COLO668 (cell line): ENCODE measurements around the gene SLC1A7.
A peak's percentile ranks its signal among the peaks of the same experiment; 100 is the strongest.

Source experiments
- DNase-seq: peaks from one replicate; lab custom pipeline; 2025; ENCODE audit not compliant: unreplicated experiment; lab: John Stamatoyannopoulos, UW

SLC1A7 gene

GRCh38 chr1:53134042-53134485, 8.4 kb downstream of the SLC1A7 start:
- no peak for DNase-seq

GRCh38 chr1:53133261-53134041, 9.0 kb downstream of the SLC1A7 start:
- no peak for DNase-seq

GRCh38 chr1:53132176-53132575, 10.3 kb downstream of the SLC1A7 start:
- DNase-seq = no peak

- no peak for DNase-seq
Observed at GRCh38 chr1:53131590-53131938, 10.9 kb downstream of the SLC1A7 start.

GRCh38 chr1:53130878-53131589, 11.4 kb downstream of the SLC1A7 start:
- no peak for DNase-seq

GRCh38 chr1:53130598-53130877, 11.9 kb downstream of the SLC1A7 start:
- DNase-seq = no peak

- DNase-seq = no peak
Observed at GRCh38 chr1:53129891-53130597, 12.4 kb downstream of the SLC1A7 start.

GRCh38 chr1:53128401-53128800, 14.0 kb downstream of the SLC1A7 start:
- DNase-seq = no peak

GRCh38 chr1:53127546-53127945, 14.9 kb downstream of the SLC1A7 start:
- no peak for DNase-seq

GRCh38 chr1:53126495-53126894, 15.9 kb downstream of the SLC1A7 start:
- no peak for DNase-seq

GRCh38 chr1:53125623-53126360, 16.6 kb downstream of the SLC1A7 start:
- no peak for DNase-seq

GRCh38 chr1:53125122-53125521, 17.3 kb downstream of the SLC1A7 start:
- no peak for DNase-seq

GRCh38 chr1:53123453-53124140, 18.8 kb downstream of the SLC1A7 start:
- DNase-seq = no peak

GRCh38 chr1:53122961-53123413, 19.5 kb downstream of the SLC1A7 start:
- no peak for DNase-seq

- DNase-seq = no peak
Observed at GRCh38 chr1:53122201-53122885, 20.1 kb downstream of the SLC1A7 start.

GRCh38 chr1:53121319-53122172, 20.9 kb downstream of the SLC1A7 start:
- peak; percentile 92 for DNase-seq

GRCh38 chr1:53120659-53121058, 21.8 kb downstream of the SLC1A7 start:
- no peak for DNase-seq

GRCh38 chr1:53117836-53118235, 24.6 kb downstream of the SLC1A7 start:
- DNase-seq = no peak

GRCh38 chr1:53116933-53117600, 25.4 kb downstream of the SLC1A7 start:
- no peak for DNase-seq
